Adrenal gland (tissue), 5 donors: Measurements from ENCODE around the gene SKA3.

Source experiments
- CTCF ChIP-seq, 6 experiments: fragments of 450-650 bp in 4 of 6; fragments of 200-600 bp in 2 of 6; sonication (generic) in 1 of 6; IDR thresholded peaks; 1 replicate in 5 of 6; 2 replicates in 1 of 6; pipeline versions ENCODE4 v1.5.1 to v1.8.0; 2016 to 2021; ENCODE audit warnings: antibody characterized with exemption in 6 of 6, mild to moderate bottlenecking in 2 of 6, moderate library complexity in 1 of 6
- POLR2A ChIP-seq, 2 donors: fragments of 450-650 bp; IDR thresholded peaks; one replicate each; pipeline ENCODE4 v1.6.1; 2017; ENCODE audit warnings: antibody characterized with exemption in 2 of 2, mild to moderate bottlenecking in 2 of 2, moderate library complexity in 1 of 2
- donor health status: DM: no; HTN: no; CAD: no.

GRCh38 chr13:21119526-21119925, 56.8 kb downstream of the SKA3 start:
- TF ChIP-seq CTCF (IDR thresholded peaks at IDR 0.05) = no peak
- no peak for TF ChIP-seq POLR2A (IDR thresholded peaks at IDR 0.05)
